GM18870 (cell line): ENCODE results near the gene RASGEF1B.
"Not testable (repeated sequence)": the region's sequence is repeated elsewhere in the genome, so short reads cannot be mapped to it uniquely, and the experiment has no call there.

Experiments
- ATAC-seq: cut with Tn5 transposase; IDR thresholded peaks from one replicate; pipeline ENCODE4 v1.9.1; 2021; ENCODE audit warnings: moderate library complexity; ENCODE audit not compliant: unreplicated experiment

Gene RASGEF1B

DNA sequence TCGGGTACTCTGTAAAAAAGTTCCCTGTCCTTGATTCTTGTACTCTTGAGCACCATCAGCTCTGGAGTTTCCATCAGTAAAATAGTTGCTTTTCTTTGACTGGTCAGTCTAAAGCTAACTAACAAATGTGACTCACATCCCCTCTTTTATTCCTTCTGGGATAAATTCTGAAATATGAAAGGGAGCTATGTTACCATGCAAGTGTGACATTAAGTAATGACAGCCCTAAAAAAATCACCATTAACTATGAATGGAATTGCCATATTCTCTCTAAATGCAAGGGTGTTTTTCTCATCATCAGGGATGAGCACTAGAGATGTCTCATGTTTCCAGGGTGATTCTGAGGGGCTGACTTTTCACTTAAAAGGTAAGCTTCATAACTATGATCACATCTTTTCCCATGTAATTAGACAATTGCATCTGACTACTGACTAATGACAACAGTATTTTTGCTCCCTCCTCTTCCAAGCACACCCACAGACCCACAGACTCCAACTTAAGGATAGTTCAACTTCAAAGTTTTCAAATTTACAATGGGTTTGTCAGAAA is 26.9 kb upstream of the RASGEF1B start:
- ATAC-seq = no peak

DNA sequence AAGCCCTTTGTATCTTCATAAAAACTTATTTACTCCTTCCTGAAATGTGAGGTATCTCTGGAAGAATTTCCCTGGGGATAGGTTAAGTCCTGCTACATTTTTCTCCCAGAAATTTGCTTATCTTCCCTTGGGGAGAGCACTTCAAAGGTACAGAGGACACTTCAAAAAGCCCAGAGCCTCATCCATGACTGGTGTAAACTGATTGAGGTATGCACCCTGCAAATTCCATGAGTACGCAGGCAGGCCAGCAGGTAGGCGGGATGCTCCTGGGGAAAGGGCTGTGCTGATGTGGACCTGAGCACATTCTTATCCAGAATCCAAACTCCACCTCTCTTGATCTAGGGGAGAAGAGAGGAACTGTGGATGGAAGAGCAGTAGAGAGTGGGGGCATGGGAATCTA is 26.3 kb upstream of the RASGEF1B start:
- ATAC-seq = no peak

DNA sequence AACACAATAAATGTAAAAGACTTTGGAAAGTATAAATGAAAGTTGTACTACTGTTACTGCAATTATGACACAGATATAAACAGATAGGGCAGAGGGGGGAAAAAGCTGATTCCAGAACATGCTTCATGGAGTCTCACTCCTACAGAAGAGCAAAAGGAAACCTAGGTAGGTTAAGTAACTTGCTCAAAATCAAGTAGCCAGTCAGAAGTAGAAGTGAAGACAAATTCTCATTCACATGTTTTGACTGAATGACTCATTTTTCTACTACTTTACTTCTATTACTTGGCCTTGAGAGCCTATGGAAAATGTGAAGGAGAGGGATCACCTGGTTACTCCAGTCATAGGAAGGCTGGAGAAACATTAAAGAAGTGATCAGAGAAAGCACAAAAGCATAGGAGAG is 23.6 kb upstream of the RASGEF1B start:
- no peak for ATAC-seq

DNA sequence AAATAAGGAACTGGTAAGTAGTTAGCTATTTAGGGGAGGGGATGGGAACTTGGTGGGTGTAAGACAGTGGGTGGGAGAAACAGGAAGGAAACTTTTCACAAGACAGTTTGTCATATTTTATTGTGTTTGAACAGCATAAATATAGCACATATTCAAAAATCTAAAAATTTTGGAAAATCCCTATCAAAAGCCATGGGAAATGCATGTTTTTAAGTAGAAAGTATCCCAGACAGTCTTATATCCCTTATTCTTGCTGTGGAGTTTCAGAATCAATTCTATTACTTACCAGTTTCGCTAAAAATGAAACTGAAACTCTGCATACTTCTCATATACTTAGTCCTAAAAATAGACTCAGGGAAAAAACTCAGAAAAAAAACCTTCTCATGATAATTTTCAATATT is 22.3 kb upstream of the RASGEF1B start:
- peak; percentile 79 for ATAC-seq

DNA sequence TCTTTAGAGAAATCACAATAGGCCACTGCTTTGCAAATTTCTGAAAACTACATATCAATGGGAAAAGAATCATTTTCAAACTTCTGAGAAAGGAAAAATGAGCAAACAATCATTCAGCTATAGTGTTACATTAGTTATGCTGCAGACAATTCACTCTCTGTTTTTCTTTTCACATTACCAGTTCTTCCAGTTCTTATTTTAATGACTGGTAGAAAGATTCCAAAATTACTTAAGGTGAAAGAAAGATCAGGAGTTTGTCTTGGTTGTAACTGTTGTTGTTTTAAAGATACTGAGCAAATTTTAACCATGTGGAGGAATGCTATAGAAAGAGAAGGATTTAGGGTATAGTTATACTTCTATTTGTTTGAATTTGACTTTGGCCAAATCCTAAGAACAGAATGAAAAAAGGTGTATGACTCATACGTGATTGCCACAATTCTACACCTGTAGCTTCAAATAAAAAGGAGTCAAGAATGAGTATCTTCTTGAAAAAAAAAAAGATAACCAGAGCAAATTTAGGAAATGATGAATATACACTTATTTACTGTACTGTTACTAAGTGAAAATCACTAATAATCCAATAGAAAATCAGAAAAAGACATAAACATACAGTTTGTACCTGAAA is 21.0 kb upstream of the RASGEF1B start:
- no peak for ATAC-seq

DNA sequence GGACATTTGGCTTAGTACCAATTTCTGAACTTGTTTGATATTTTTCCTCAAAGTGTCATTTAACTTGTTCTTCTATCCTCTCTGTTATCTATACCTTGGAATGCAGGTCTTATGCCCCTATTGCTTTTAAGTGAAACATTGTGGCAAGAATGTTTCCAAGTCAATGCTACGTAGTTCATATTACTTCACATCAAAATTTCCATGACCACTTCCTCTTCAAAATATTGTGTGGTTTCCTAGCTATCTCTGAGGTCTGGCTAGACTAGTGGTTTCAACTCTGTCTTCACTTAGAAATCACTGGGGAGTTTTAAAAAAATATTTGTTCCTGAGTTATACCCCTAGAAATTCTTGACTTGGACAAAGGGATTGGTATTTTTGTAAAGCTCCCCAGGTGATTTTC is 20.2 kb upstream of the RASGEF1B start:
- ATAC-seq = peak; percentile 66

DNA sequence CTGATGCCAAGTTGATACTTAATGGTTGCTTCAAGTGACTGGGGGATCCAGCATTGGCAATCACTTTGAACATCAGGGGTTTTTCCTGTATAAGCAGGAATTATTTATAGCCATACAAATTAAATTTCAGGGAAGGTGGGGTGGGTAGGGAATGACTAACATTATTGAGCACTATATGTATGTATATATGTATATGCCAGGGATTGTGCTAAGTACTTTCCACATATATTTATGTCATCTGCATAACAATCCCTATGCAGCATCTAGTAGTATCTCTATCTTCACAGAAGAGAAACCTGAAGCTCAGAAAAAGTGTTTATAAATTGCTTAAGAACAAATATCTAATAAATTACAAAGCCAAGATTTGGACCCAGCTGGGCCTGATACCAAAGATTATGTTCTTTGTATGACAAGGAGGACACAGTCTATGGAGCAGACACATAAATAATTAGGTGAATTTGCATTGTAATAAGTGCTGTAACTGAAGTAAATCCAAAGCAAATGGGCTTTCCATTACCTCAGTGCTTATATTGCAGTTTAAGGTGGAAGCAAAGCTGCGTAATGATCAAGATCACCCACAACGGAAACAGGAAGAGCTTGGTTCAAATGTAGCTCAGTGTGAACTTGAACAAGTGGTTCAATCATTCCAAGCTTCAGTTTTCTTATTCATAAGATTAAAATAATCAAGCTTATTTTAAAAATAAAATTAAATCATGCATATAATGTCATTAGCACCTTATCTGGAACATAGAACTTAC is 18.9 kb upstream of the RASGEF1B start:
- no peak for ATAC-seq

DNA sequence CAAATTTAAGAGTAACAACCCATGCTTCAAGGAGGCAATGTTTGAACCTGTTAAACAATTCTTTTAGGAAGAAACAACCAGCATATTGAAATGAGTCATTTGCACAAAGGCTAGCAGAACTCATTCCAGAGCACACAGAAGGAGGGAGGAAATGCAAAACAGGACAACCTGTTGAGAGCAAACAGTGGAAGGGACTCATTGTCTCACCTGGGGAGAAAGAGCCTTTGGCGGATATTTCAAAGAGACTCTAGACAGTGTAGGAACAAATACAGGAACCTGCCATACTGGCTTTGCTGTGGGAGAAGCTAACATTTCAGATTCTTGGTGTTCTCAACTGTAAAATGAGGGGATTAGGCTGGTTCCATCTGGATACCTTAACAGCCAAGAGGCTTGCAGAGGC is 14.8 kb upstream of the RASGEF1B start:
- no peak for ATAC-seq

DNA sequence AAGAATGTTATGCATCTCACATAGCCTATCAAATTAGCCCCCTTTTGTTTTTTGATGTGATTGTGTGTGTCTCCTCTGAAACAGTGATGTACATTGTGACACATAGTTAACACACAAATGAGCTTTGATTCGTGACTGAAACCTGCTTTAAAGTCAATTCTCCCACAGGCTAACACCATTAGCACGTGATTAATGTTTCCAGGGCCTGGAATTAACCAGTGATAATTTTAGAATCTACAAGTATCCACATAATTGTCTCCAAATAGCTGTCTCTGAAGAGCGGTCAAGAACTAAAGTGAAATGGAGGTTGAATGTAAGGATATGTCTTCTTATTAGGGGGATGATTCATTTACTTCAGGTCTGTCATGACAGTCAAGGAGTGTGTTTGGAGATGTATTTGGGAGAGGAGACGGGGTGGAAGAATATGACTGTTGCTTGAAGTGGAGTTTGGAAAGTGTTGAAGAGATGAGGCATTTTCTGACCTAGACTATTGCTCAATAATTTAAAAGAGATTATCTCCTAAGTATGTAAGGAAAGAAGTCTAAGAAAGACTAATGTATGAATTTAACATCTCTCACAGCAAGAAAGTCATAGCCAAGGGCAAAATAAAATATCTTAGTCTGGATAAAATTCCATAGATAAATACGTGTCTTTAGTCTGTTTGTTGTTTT is 13.7 kb upstream of the RASGEF1B start:
- no peak for ATAC-seq

DNA sequence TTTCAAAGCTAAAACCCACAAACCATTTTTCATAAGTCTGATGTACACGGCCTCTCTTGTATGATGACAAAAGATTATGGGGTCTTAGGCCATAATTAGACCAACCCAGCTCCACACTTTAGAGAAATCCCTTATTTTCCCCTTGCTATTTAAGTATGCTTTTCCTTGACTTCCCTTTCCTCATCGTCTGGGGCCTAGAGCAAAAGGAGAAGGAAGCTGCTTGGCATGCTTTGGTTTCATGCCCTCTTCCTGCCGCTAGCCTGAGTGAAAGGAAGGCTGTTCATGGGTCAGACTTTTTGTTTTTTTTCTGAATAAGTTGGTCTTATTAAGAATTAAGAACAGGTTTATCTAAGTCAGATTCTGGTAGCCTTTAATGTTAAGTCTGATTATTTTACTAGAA is 10.6 kb upstream of the RASGEF1B start:
- ATAC-seq = no peak

DNA sequence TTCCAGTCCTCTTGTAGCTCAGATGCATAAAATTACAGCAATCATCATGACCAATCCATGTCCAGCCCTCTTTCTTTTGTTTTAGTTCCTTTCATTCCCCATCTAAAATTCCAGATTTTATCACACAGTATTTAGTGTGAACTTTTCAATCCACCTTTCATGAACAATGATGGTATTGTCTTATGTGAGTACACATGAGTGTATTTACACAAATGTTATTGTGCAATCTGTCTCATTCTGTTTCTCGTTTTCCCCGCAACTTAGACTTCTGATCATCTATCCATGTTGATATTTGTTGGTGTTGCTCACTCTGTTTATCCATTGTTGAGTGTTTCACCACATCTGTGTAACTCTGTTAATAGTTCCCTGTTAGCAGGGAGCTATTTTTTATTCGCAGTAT is 9.4 kb upstream of the RASGEF1B start:
- ATAC-seq = no peak

DNA sequence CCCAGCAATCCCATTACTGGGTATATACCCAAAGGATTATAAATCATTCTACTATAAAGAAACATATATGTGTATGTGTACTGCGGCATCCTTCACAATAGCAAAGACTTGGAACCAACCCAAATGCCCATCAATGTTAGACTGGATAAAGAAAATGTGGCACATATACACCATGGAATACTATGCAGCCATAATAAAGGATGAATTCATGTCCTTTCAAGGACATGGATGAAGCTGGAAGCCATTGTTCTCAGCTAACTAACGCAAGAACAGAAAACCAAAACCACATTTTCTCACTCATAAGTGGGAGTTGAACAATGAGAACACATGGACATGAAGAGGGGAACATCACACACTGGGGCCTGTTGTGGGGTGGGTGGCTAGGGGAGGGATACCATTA is 7.9 kb upstream of the RASGEF1B start:
- not testable (repeated sequence) for ATAC-seq

DNA sequence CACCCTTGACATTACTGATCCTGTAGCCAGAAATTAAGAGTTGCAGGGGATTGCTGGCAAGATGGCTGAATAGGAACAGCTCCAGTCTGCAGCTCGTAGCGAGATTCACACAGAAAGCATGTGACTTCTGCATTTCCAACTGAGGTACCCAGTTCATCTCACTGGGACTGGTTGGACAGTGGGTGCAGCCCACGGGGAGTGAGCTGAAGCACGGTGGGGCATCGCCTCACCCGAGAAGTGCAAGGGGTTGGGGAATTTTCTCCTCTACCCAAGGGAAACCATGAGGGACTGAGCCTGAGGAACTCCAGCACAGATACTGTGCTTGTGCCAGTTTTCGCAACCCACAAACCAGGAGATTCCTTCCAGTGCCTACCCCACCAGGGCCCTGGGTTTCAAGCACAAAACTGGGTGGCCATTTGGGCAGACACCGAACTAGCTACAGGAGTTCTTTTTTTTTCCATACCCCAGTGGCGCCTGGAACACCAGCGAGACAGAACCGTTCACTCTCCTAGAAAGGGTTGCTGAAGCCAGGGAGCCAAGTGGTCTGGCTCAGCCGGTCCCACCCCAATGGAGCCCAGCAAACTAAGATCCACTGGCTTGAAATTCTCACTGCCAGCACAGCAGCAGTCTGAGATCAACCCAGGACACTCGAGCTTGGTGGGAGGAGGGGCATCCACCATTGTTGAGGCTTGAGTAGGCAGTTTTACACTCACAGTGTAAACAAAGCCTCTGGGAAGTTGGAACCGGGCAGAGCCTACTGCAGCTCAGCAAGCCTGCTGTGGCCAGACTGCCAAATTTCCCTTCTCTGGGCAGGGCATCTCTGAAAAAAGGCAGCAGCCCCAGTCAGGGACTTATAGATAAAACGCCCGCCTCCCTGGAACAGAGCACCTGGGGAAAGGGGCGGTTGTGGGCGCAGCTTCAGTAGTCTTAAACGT is 1.9 kb upstream of the RASGEF1B start:
- ATAC-seq = not testable (repeated sequence)

DNA sequence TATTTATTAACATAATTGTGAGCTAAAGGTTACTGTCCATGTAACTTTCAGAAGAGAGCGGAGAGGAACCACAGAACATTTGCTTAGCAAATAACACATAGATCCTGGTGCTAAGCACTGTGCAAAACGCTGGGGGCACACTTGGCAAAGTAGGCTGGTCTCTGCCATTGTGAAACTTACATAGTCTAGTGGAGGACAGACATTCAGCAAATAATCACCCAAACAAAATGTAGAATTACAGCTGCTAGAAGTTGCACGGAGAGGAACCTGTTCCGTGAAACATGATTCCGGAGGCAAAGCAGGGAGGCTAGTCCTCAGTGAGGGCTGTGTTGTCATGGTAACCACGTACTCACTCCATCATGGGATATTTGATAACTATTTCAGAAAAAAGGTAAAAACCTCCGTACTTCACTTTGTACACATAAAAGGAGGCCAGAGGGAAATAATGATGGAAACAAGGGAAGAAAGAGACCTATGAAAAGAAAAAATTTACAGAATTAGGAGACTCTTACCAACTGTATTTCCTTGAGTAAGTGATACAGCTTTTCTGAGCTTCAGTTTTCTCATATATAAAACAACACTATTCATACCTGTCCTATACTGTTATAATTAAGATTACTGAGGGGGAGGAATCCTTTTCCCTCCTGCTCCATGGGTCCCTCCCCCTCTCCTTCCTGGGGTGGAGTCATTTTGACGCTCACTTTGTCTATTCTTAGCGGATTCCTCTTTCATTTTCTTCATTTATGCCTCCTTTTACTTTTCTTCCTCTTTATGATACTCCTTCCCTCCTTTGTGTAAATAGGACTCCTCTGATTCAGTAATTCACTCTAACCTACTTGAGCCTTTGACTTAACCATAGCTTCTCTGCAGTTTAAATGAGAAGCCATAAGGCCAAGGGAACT is 825 bp upstream of the RASGEF1B start:
- ATAC-seq = peak; percentile 69

DNA sequence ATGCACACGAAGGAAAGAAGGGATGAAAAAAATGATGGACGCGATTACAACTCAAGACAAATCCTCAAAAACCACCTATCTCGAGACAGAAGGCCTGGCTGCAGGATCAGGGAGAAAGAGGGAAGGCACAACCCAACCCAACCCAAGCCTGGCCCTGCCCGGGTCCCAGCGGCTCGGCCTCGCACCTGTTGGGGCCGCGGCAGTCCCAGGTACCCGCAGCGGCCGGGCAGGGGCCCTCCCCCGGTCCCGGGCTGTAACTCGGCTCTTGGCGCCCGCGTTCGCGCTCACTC is 464 bp downstream of the RASGEF1B start:
- ATAC-seq = no peak

DNA sequence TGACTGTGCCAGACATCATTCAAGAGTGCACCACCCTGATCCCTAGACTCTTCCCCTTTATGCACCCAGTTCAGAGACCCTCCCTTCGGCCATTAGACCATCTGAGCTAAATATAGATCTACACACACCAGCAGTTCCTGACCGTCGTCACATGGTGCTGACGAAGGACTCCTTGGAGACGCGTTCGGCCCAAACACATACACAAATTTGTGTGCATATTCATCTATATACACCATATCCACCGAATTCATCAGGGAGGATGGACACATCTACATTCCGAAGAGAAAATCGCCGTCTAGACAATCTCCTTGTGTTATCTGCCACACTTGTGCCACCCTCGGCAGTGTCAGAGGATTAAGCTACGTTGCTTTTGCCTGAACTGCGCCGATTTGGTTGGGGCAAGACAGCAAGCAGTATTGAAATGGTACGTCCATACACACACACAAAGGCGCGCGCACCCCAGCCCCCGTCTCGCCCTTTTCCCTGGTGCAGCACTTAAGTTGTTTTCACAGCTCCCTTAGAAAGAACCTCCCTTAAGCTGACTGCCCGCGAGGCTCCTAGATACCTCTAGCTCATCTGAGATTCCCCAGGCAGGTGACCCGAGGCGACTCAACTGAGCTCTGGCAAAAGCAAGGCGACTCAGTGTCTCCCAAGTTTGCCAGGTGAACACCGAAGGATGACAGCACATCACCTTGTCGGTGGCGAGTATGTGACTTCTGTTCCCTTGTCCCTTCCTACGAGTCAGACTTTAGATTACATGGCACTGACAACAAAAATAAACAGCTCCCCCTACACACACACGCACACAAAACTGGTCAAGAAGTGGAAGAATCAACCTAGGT is 1.0 kb downstream of the RASGEF1B start:
- no peak for ATAC-seq

DNA sequence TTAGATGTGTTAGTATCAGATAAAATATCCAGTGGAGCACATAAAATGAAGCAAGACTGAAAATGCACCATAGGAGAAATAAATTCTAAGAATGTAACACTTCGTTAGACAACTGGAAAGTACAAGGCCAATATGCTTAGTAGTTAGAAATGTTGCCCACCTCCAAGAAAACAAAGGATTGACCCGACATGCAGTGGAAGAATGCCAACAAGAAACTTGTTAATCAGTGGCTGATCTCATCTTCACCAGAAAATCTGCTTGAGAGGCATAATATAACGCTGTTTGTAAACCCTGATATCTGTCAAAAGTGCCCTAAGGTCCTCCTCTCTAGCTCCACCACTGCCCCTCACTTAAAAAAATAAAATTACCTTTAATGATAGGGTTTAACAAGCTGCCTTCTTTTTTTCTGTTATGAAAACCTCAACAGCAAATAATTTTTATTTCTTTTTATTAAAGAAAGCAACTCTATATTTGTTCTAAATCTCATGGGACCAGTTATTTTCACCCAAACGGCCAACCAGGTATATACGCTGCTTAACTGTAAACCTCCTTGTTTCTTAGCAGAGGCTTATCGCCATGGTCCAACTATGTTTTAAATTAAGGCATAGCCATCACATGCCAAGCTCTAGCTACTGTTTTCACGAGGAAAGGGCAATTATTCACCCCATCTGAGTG is 1.8 kb downstream of the RASGEF1B start:
- no peak for ATAC-seq

DNA sequence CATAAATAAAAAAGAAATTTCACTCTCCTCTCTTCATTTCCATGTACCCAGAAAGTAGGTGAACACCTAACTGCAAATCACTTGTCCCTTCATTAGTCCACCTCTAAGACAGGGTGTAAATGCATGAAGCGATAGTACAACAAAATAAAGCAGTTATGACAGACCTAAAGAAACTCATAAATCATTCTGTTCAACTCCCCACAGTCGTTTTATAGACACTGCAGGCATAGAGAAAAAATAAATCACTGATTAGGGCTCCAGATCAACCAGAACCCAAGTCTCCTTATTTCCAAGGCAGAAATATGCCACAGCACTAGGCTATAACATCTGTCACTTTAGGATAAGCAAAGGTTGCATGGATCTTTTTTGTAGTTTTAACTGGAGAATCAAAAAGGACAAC is 3.0 kb downstream of the RASGEF1B start:
- no peak for ATAC-seq

DNA sequence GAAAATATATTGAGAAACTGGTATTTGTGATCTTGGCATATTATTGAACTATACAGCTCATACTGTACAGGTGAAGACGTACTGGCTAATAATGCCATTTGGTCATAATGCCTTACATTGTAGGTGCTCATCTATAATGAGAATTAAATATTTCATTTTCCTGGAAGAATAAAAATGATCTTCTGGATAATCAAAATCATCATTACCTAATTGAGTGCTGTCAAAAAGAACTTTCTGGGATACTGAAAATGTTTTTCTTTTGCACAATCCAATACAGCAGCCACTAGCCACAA is 4.1 kb downstream of the RASGEF1B start:
- no peak for ATAC-seq
